ENCODE measurements around the gene PLCH2.

PLCH2 gene

DNA sequence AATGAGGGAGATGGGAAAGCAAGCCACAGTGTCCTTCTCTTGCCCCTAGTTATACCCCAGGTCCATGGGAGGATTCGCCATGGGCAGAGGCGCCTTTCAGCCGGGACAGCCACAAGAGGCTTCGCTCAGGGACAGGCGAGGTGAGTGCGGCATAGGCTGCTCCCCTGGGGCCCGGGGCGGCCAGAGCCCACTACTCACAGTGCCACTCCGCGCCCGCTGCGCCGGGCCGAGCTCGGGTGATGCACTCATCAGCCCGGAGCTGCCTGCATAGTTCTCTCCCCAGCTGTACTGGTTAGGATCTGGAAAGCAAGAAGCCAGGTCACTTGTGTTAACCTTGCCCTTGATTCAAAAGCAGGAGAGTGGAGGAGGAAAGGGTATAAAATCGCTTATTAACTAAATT is 41.9 kb downstream of the PLCH2 start:
- no peak for DNase-seq

DNA sequence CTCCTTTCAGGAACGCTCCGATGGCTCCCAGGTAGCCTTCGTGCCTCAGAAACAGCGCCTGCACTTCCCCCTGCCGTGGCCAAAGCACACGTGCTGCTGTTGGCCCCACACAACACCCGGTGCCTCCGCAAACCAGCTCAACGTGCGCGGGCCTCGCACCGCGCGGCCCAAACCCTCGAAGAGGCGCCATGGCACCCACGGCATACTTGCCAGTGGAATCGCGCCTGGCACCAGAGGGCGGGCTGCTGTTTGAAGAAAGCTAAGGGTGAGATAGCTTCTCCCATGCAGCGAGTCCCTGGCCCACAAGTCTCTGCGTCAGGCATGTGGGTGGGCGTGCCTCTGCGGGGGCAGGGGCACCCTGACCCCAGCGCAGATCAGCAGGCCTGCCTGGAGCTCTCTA is 42.4 kb downstream of the PLCH2 start:
- DNase-seq = no peak

DNA sequence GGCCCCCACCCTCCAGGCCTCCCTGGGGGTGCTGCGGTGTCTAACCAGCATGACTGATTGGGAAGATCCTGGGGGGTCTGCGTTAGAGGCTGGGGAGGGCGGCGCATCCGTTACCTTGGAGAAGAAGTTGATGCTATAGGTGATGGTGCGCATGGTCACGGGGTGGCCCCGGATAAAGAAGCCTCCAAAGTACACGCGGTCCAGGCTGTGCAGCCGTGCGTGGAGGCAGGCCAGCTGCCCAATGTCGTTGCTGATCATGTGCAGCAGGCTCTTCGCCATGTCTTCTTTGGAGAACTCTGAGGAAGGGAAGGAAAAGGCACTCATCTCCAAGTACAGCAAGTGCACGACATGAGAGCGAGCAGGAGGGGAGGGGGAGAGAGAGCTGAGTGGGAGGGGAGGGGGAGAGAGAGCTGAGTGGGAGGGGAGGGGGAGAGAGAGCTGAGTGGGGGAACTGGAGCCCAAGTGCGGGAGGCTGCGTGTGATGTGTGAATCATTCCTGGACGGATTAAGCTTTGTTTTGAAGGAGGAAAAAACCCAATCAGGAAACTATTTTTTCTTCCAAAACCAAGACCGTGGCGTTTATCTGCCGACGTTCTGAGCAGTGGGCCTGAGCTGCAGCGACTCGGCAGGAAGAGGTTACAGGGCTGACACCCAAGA is 43.1 kb downstream of the PLCH2 start:
- DNase-seq = no peak

DNA sequence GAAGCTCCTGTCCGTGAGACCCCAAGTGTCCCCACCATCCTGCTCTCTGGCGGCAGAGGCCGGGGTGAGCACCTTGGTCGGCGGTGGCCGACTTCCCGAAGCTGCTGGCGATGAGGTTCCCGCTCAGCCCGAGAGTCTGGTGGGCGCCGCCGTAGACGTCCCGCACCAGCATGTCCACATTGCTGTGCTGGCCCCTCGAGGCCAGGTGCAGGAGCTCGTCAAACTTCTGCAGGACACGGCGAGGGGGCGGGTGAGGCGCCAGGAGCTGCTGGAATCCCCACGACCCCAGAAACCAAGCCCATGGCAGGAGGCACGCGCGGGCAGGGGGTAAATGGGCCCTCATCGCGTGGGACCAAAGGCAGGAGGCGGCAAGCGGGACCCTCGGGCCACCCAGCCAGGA is 43.6 kb downstream of the PLCH2 start:
- no peak for DNase-seq

DNA sequence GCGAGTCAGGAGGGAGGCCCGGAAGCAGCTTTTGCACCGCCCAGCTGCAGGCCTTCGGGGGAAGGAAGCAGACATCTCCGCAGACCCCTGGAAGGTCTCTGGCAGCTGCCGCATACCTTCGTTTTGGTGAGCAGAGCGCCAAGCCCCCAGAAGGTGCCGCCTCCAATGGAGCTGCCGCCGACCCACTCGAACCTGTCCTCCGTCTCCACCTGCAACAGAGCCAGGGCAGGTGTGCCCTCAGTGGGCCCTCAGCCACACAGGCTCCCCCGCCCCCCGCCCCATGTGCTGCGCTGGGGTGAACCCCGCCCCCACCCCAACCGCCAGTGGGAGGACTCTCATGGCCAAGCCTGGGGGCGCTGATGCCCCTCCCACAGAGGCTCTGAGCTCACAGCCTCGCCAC is 44.1 kb downstream of the PLCH2 start:
- no peak for DNase-seq

DNA sequence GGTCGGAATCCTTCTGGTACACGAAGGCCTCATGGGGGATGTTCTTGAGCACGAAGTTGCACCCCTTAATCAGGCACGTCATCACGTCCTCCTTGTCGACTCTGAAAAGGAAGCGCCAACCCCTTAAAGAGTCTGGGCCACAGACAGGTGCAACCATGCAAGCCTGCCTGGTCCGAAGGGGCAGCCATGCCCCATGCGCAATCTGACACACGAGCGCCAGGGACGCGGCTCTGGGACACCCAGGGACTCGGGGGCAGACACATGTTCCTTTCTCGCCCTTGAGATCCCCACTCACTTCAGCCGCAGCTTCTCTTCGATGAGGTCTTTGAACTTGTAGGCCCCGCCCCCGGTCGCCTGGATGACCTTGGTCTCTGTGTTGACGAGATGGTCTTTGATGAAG is 44.7 kb downstream of the PLCH2 start:
- no peak for DNase-seq

DNA sequence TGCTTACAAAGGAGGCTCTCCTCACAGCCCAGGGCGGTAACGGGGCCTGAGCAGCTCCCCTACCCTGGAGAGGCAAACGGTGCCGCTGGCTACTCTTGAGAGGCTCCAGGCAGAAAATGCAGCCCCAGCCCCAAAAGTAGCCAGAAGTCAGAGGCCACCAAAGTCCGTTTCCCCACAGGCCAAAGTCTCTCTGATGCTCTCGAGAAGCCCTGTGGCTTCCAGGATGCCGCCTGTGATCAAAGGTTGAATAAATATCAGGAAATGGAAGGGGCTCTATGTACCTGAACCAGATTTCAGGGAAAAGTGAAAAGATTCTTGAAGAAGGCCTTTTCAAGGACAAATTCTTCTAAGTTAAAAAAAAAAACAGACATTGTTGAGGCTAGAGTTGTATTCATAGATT is 46.1 kb downstream of the PLCH2 start:
- no peak for DNase-seq

DNA sequence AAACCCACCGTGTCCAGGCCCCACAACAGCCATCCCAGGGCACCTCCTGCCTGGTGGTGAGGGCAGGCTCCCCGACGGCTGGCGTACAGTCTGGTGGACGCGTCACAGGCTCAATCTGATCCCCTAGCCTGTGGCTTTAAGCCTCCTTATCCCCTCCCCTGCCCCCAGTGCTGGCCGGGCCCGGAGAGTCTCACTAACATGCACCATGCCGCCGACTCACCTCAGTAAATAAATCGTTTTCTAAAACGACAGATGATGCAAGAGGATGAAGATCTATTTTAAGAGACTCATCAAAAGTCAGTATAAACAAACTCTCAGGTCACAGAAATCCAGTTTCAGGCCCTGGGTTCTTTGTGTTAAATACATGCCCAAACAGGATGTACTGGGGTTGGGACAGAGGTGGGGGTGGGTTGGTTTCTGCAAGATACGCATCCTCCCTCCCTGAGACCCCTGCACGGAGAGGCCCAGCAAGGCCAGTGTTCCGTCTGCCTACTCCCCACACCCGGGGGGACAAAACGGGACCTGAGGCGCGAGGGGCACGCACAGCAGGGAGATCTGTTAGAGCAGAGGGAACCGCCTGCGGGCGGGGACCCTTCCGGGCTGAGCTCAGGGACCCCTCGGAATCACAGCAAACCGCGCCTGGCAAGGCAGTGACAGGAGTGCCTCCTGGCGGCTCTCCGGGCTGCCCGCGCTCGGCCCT is 47.3 kb downstream of the PLCH2 start:
- DNase-seq = no peak

DNA sequence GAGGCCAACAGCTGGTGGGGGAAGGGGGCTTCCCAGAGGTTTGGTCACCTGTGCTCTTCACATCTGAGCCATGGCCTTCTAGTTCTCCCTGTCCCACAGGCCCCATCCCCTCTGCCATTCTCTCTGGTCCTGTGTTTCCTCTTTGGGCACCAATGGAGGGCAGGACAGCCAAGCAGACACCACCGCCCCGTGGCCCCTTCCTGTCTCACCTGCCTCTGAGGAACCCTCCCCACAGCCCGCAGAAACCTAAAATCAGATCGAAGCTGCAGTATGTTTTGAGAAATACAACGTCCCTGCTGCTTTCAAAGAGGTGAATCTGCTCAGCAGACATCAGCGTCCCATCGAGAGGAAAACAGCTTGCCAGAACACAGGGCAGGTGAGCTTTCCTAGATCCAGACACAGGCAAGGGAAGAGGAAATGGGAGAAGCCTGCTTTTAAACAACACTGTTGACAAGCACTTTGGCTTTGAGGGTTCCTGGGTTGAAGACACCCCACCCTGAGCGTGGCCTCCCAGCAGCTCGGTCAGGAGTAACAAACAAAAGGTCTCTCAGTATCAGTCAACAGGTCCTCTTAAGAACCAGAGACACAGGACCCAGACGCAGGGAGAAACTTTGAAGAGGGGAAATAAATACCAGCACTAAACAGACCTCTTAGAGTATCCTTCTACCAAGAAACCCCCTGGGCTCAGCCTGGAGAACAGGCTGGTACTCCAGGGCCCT is 48.0 kb downstream of the PLCH2 start:
- DNase-seq = no peak

DNA sequence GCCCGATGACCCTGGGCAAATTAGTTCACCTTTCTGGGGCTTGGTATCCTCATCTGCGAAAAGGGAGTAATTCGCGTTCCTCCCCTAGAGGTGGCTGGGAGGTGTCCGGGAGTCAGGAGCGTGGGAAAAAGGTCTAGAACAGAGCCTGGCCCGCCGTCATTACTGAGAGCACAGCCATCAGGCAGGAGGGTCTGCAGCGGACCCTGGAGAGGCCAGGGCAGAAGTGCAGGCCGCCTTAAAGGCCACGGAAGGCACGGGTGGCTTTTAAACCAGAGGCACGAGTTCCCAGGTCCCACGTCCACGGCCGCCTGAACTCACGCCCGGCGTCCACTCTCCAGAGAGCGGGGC is 49.5 kb downstream of the PLCH2 start:
- DNase-seq = no peak

DNA sequence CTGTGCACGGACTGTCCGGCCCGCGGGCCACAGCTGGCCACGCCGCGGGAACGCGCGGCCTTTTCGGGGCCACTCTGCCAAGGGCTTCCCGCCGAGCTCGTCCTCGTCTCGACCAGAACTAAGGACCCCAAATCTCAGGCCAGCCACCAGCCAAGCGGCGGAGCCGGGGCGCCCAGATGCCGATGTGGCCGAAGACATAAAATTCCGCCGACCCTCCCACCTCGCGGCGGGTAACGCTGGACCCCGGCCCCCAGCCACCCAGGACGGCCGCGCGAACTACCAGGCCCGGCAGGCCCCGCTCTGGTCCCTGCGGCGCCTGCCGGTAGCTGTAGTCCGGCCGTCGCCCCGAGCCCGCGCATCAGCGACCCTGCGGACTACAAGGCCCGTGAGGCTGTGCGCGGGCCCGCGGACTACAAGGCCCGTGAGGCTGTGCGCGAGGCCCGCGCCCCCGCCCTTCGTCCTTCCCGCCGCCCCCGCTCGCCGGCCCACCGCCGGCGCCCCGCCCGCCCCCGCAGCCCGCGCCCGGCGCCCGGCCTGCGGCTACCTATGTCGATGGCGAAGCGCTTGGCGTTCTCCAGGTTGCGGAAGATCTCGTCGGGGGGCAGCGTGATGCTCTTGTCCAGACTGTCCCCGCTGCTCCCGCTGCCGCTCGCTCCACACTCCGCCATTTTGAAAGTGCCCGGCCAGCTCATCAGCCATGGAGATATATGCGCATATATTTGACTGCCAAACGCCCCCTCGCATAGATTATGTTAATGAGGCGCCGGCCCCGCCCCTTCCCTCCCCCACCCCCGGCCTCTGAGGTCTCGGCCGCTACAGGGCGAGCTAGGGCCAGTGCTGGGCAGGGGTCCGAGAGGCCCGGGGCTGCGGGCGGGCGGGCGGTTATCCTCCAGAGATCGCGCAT is 50.1 kb downstream of the PLCH2 start, which contains the start of gene PANK4:
Gene PANK4 (minus strand): TSS at position 677 of the 904 bp plus-strand sequence. CDS start 9 bp downstream, at position 668.
- peak; percentile 91 for DNase-seq

DNA sequence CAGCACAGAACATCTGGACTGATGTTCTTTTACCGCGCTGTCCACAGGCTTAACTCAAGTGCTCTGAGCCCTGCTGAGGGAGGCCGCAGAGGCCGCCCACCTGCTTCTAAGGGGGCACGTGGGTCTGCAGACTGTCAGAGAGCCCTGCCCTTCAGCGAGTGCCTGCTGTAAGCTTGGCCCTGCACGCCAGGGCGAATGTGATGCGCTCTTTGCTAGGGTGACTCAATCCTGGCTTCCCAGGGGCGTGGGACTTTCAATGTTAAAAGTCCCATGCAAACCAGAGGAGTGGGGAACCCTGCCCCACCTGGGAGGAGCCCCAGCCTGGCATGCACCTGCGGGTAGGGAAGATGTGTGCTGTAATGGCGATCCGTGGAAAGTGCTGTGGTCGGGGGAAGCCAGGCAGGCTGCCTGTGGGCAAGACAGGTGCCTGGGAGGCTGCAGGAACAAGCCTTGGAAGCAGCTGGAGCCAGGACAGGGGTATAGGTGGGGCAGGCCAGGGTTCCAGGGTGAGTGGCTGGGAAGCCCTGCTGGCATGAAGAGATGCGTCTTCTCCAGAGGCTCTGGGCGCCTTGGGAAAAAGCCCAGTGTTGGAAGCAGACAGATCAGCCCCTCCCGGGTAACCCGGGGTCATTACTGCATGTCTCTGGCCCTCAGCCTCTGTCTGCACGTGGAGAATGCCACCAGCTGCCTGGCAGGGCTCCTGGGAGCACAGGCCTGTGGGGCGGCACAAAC is 50.9 kb downstream of the PLCH2 start:
- DNase-seq = no peak

DNA sequence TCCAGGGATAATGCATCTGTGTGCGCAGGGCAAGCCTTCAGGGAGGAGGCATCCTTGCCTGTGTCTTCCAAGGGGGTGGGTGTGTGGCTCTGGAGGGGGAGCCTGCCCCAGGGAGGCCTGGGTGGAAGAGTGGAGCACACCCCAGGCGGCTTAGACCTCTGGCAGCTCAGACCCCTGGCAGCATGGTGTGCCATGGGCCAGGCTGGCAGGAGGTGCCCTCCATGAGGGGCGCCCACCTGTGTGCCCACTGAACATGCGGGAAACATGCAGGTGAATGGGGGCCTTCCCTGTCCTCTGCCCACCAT is 51.4 kb downstream of the PLCH2 start:
- no peak for DNase-seq

DNA sequence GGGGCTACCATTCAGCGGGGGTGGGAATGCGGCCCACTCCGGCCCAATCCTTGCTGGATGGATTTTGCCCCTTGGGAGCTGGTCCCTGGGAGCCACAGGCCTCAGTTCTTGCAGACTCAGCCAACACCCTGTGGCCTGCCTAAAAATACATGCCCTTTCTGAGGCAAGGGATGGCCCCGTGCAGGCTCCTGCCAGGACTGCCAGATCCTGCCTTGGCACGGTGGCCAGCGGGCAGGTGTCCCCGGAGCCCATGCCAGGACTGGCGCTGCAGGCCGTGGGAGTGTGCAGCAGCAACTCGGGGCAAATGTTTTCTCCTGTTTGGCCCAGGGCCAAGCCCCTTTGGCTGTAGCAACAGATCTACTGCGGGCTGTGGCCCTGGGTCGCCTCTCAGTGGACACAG is 51.9 kb downstream of the PLCH2 start:
- no peak for DNase-seq

DNA sequence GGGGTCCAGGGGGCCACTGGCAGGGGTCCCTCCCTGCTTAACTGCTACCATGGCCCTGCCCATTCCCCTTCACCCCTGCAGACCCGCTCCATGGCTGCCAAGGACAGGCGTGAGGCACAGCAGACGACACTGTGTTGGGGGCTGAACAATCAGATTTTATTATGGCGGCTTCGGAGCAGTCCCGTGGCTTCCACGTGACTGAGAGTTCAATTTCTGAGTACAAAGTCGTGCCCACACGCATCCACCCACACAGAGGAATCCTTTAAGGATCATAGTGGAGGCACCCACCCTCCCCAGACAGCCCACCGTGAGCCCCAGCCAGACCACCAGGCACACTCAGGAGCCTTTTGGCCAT is 52.5 kb downstream of the PLCH2 start:
- no peak for DNase-seq

DNA sequence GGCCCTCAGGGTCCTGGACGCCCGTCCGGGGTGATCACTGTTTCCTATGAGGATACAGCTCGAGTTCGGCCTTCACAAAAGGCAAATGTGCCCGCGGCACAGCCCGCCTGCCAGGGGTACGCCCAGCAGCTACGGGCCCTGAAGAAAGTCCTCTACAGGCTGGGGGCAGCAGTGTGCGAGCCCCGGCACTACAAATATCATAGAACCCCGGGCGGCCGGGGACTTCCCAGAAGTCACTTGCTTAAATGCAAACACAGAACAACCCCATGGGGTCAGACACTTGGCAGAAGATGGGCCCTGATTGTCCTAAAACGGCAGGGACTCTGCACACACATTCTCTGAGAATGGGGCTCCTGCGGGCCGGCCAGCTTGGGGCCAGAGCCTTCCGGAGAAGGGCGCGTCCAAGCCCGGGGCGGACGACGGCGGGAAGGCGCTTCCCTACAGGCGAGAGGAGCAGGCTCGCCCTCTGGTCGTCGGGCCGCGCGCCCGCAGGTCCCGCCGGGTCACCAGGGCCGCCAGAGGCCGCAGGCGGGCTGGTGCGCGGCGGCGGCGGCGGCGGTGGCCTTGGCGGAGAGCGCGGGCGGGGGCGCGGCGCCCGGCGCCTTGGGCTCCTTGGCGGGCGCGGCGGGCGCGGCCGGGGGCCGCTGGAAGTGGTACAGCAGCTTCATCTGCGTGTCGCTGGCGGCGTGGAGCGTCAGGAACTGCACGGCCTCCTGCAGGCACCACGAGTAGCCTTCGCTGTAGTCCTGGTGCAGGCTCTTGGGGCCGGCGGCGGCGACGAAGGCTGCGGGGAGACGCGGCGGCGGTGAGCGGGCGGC is 53.1 kb downstream of the PLCH2 start:
- no peak for DNase-seq

DNA sequence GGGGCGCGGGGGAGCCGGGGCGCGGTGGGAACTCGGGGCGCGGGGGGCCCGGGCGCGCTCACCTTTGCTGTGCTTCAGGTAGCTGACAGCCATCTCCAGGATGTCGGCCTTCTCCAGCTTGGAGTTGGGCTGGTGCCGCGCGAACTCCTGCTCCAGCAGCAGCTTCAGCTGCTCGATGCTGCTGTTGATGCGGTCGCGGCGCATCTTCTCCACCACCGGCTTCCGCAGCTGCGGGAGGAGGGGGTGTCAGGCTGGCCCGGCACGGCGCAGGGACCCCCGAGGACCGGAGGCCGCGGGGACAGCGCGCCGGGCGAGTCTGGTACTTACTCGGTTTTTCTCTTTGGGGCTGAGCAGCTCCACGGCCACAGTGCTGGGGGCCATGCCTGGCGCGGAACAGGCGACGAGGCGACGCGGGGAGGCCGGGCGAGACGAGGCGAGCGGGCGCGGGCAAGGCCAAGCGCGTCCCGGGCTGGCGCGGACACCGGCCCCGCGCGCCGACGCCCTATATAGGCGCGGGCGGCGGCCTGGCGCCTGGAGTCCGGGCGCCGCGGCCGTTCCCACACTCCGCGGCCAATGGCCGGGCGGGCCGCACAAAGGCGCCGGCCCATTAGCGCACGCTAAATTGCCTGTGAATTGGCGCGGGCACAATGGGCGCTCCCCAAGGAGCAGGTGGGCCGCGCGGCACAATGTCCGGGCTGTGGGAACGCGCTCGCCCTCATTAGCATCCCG is 53.9 kb downstream of the PLCH2 start, which contains the start of gene HES5:
Gene HES5 (minus strand): TSS at position 480 of the 729 bp plus-strand sequence. CDS start 99 bp downstream, at position 381.
- no peak for DNase-seq

DNA sequence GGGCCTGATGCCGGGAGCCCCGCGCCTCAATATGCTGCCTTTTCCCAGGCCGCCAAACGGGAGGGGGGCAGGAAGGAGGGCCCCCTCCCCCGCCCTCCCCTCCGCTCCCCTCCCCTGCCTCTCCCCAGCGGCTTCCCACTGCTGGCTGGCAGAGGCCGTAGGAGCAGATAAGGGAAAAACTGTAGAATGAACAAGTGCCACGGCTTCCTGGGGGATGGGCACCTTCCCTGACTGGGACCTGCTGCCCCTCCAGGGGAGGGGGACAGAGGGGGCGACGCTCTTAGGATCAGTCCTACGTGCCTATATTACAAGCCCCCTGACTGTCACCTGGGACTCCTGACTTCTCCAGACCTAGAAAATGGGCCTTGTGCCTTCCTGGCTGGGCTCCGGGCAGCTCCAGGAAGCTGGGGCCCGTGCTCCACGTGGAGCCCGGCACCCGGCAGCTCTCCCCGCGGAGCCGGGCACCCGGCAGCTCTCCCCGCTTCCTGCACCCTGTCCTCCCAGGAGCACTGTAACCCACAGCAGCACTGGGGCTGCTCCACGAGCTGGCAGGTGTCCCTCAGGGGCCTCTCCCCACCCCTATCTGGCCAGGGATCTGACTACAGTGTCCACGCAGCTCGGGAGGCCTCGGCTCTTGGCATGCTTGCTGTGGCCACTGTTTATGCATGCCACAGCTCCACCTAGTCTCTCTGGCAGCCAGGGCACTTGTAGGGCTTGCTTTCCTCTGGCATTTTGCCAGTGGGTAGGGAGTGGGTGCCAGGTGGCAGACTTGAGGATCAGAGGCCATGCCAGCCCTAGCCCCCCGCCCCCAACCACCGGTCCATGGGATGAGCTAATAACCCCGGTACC is 54.6 kb downstream of the PLCH2 start:
- DNase-seq = peak; percentile 53

DNA sequence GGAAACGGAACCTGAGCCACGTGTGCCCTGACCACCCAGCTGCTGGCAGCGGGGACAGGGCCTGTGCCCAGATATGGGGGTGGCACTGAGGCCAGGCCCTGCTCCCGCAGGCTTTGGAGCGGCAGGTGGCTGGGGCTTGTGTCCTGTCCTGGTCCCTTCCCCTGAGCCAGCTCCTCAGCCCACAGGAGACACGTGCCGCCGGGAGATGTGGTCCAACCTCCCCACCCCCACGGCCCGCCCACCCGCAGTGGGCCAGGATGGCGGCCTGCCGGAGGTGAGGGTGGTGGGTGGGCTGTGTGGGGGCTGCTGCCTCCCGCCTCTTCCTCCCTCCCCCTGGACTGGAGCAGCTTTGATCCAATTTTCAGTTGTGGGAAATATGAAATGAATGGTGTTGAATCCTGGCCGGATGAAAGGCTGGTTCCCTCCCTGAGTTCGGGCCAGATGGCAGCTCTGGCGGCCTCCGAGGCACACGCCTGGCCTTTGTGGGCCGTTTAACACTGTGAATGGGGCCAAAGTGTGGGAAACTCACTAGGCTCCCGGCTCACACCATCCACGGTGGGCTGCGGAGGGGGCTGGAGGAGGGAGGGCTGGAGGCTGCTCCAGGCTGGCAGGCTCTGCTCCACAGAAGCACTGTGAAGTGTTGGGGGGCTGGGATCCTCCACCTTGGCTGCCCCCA is 56.5 kb downstream of the PLCH2 start:
- DNase-seq = no peak

Data from NCI-H510A treated with DMSO at 0.1 percent for 48 hours (cell line).